Gastrocnemius medialis (tissue), 4 donors: ENCODE measurements around the gene TDO2. TPM values are rescaled to one million over a fixed set of nuclear protein-coding genes. Genes with fewer than 3 reads are reported as not detected.

Experiments
- ATAC-seq, 2 donors: fragments of 150-250 bp; one replicate each; pipeline ENCODE4 v1.9.1; 2016
- DNase-seq, 2 donors: peaks; one replicate each; pipeline ENCODE4 v3.0.0-alpha.2; 2019
- H3K27ac ChIP-seq, 4 donors: fragments of 200-600 bp; sonication (generic); 1 replicate in 1 of 4; 2 replicates in 3 of 4; pipeline ENCODE4 v1.5.1; 2016 to 2018; ENCODE audit warnings: mild to moderate bottlenecking in 2 of 4, moderate library complexity in 1 of 4
- H3K27me3 ChIP-seq, 3 donors: fragments of 200-600 bp; sonication (generic) in 2 of 3; 1 replicate in 1 of 3; 2 replicates in 2 of 3; pipeline versions ENCODE4 v1.5.1 to v1.6.0; 2016 to 2019; ENCODE audit warnings: mild to moderate bottlenecking in 1 of 3, moderate library complexity in 1 of 3
- H3K36me3 ChIP-seq, 2 donors: fragments of 200-600 bp; sonication (generic) in 1 of 2; one replicate each; pipeline ENCODE4 v1.5.1; 2017 to 2018
- H3K4me1 ChIP-seq, 2 donors: fragments of 200-600 bp; sonication (generic) in 1 of 2; one replicate each; pipeline ENCODE4 v1.5.1; 2016 to 2017; ENCODE audit warnings: mild to moderate bottlenecking in 2 of 2
- H3K4me3 ChIP-seq, 4 donors: fragments of 200-600 bp; sonication (generic) in 3 of 4; 1 replicate in 1 of 4; 2 replicates in 3 of 4; pipeline ENCODE4 v1.5.1; 2016 to 2019; ENCODE audit warnings: mild to moderate bottlenecking in 2 of 4
- H3K9me3 ChIP-seq, 3 donors: fragments of 200-600 bp; sonication (generic) in 2 of 3; 1 replicate in 1 of 3; 2 replicates in 2 of 3; pipeline ENCODE4 v1.5.1; 2016 to 2019
- POLR2A ChIP-seq, 2 donors: fragments of 450-650 bp; IDR thresholded peaks; one replicate each; pipeline ENCODE4 v1.6.1; 2017; ENCODE audit warnings: antibody characterized with exemption in 2 of 2, mild to moderate bottlenecking in 2 of 2, moderate library complexity in 2 of 2
- in situ Hi-C, 4 donors: fragments of 200-750 bp; cut with MboI; loops; one replicate each; pipeline versions ENCODE4 v1.15.0 to v1.8.0; 2017; ENCODE audit warnings: low sequenced_read_pairs in 4 of 4
- intact Hi-C: fragments of 100-400 bp; cut with DNase I; formaldehyde crosslinking; loops from one replicate; pipeline ENCODE4 v1.15.1; 2023; ENCODE audit warnings: low total_unique reads
- total RNA-seq, 4 donors: library from RNA; depleted of rRNA; stranded (reverse); fragments of >200 nt; gene quantifications; one replicate each; pipeline versions ENCODE4 v1.1.0 to v1.2.3, GENCODE V29; 2016
- TF ChIP-seq, protein P1 (sequence below), 5 experiments: fragments of 450-650 bp in 3 of 5; fragments of 200-600 bp in 2 of 5; sonication (generic) in 2 of 5; IDR thresholded peaks in 4 of 5; conservative IDR thresholded peaks in 1 of 5; 1 replicate in 4 of 5; 2 replicates in 1 of 5; pipeline ENCODE4 v1.5.1; 2016 to 2019; ENCODE audit warnings: antibody characterized with exemption in 5 of 5, mild to moderate bottlenecking in 3 of 5, moderate library complexity in 3 of 5

TDO2 gene
- total RNA-seq, 4 donors from 2014 or later = 0.62 to 2.0 TPM; not detected in 2

DNA sequence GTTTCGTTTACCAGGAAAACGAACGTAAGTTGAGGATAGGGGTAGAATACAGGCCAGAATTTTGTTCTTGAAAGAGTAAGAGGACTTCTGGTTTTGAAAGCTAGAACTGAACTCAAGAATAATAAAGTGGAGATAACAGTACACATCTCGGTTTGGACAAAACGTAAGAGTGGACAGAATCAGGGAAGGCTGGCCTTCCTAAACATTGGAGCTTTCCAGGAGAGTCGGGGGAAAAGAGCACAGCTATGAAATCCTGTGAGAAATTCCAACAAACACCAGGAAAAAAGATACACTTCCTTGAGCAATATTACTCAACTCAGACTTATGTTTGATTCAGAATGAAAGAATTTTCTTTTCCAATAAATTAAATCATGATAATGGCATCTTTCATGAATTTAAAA lies 49.0 kb downstream of the TDO2 start:
- DNase-seq (no peak), ATAC-seq (no peak)
- no peaks in the 10 kb centered on the region for H3K36me3 ChIP-seq
- peak overlapping the region in 1 of 4 donors; percentile 72 for H3K4me3 ChIP-seq
- H3K27ac ChIP-seq = peak overlapping the region; percentile 30 to 85 (median 76)
- no peaks in the 10 kb centered on the region for H3K27me3 ChIP-seq
- intact Hi-C loops (loop anchor here (10.0 kb wide), 1 partner anchor 1092 kb away; no protein-coding TSS in a partner anchor), in situ Hi-C loops (loop anchor here in 1 of 4 donors (5.0 kb wide), 1 partner anchor 145 kb away; no protein-coding TSS in a partner anchor)
- no peaks in the 10 kb centered on the region for H3K9me3 ChIP-seq
- TF ChIP-seq, protein P1, sequence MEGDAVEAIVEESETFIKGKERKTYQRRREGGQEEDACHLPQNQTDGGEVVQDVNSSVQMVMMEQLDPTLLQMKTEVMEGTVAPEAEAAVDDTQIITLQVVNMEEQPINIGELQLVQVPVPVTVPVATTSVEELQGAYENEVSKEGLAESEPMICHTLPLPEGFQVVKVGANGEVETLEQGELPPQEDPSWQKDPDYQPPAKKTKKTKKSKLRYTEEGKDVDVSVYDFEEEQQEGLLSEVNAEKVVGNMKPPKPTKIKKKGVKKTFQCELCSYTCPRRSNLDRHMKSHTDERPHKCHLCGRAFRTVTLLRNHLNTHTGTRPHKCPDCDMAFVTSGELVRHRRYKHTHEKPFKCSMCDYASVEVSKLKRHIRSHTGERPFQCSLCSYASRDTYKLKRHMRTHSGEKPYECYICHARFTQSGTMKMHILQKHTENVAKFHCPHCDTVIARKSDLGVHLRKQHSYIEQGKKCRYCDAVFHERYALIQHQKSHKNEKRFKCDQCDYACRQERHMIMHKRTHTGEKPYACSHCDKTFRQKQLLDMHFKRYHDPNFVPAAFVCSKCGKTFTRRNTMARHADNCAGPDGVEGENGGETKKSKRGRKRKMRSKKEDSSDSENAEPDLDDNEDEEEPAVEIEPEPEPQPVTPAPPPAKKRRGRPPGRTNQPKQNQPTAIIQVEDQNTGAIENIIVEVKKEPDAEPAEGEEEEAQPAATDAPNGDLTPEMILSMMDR (IDR thresholded peaks at IDR 0.05 in 4 of 5, conservative IDR thresholded peaks at IDR 0.05 in 1 of 5) = no peak
- no peak for TF ChIP-seq POLR2A (IDR thresholded peaks at IDR 0.05)
- H3K4me1 ChIP-seq = no peaks in the 10 kb centered on the region

DNA sequence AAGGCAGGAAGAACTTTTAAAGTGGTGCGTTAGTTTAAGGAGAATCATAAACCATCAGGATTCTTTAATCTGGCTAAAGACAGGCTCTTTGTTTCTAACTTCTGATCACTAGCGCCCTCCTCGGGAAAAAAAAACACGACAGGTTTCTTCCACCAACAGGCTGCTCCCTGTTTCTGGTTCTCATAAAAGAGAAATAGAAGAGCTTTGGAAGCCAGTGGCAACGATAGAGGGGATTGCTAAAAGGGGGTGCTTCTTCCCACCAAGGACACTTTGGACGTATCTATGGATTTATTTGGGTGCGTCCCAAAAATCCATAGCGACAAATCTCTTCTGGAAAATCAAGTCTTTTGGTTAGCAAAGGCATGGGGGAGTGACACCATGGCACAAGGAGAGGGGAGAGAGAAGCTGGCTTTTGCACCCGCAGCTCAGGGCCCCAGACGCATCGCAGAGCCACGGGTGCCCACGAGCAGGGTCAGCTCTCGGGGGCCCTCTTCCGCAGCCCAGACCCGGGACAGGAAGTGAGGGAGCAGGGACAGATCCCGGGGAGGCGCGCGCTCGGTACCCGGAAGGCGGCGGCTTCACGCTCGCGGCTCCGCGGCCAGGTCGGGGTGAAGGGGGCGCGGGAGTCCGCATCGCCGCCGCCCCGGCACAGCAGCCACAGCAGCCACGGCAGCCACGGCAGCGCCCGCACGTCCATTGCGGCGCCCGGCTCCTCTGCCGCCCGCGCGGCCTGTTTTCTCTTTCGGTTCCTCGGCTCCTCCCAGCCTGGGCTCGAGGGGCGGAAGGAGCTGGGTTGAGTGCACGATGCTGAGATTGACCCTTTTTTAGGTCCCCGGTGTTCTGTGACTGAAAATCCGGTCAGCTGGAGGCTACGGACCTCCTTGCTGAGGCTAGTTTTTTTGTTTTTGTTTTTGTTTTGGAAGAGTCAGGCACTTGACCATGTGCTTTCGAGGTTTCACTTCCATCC lies 49.9 kb downstream of the TDO2 start, which contains the start of gene CTSO:
TSS of gene CTSO (minus strand) at position 716 of the 967 bp plus-strand sequence. CDS start at position 697, 19 bp downstream.
- in situ Hi-C loops = loop anchor here in 1 of 4 donors (5.0 kb wide), 1 partner anchor 146 kb away; no protein-coding TSS in a partner anchor
- ATAC-seq = peak; percentile 83 to 89
- peak within 1 kb of the TSS; percentile 73 to 88 (median 82) for H3K27ac ChIP-seq
- intact Hi-C loops = loop anchor here (10.0 kb wide), 1 partner anchor 1091 kb away; no protein-coding TSS in a partner anchor
- DNase-seq = peak; percentile 23 to 37
- TF ChIP-seq, protein P1 (IDR thresholded peaks at IDR 0.05 in 4 of 5, conservative IDR thresholded peaks at IDR 0.05 in 1 of 5) = peak; percentile 28 to 61 (median 36)
- peak; percentile 13 to 37 for TF ChIP-seq POLR2A (IDR thresholded peaks at IDR 0.05)
- no peaks in the 10 kb centered on the region for H3K27me3 ChIP-seq
- no peaks in the 10 kb centered on the region for H3K36me3 ChIP-seq
- peak within 1 kb of the TSS; percentile 57 to 86 (median 78) for H3K4me3 ChIP-seq
- H3K4me1 ChIP-seq = no peaks in the 10 kb centered on the region
- no peaks in the 10 kb centered on the region for H3K9me3 ChIP-seq

- H3K4me3 ChIP-seq = peak overlapping the region; percentile 57 to 86 (median 78)
- no peak for DNase-seq
- in situ Hi-C loops = loop anchor here in 1 of 4 donors (5.0 kb wide), 1 partner anchor 147 kb away; no protein-coding TSS in a partner anchor
- H3K27ac ChIP-seq = peak overlapping the region; percentile 73 to 88 (median 82)
- H3K9me3 ChIP-seq = no peaks in the 10 kb centered on the region
- H3K36me3 ChIP-seq = no peaks in the 10 kb centered on the region
- intact Hi-C loops = loop anchor here (10.0 kb wide), 1 partner anchor 1091 kb away; no protein-coding TSS in a partner anchor
- no peak for TF ChIP-seq POLR2A (IDR thresholded peaks at IDR 0.05)
- TF ChIP-seq, protein P1 (IDR thresholded peaks at IDR 0.05 in 4 of 5, conservative IDR thresholded peaks at IDR 0.05 in 1 of 5) = no peak
- no peaks in the 10 kb centered on the region for H3K27me3 ChIP-seq
- no peak for ATAC-seq
- H3K4me1 ChIP-seq = no peaks in the 10 kb centered on the region
Observed at GRCh38 chr4:155954118-155954685, 50.7 kb downstream of the TDO2 start.

- in situ Hi-C loops (loop anchor here in 1 of 4 donors (5.0 kb wide), 1 partner anchor 148 kb away; no protein-coding TSS in a partner anchor), intact Hi-C loops (loop anchor here (10.0 kb wide), 1 partner anchor 1090 kb away; no protein-coding TSS in a partner anchor)
- Histone ChIP-seq H3K36me3 (no peaks in the 10 kb centered on the region), H3K4me1 (no peaks in the 10 kb centered on the region), H3K27ac (no peak overlapping the region), H3K4me3 (no peak overlapping the region), H3K9me3 (no peaks in the 10 kb centered on the region), H3K27me3 (no peaks in the 10 kb centered on the region)
- DNase-seq (no peak), ATAC-seq (no peak)
- TF ChIP-seq, protein P1 (IDR thresholded peaks at IDR 0.05 in 4 of 5, conservative IDR thresholded peaks at IDR 0.05 in 1 of 5) = no peak
- no peak for TF ChIP-seq POLR2A (IDR thresholded peaks at IDR 0.05)
Observed at GRCh38 chr4:155954939-155955338, 51.4 kb downstream of the TDO2 start.
